Heart left ventricle (tissue), 16 donors: ENCODE results near the gene C17orf67. TPM values are rescaled to one million over a fixed set of nuclear protein-coding genes. Genes with fewer than 3 reads are reported as not detected.
"Not testable (repeated sequence)": the region's sequence is repeated elsewhere in the genome, so short reads cannot be mapped to it uniquely, and the experiment has no call there.

ENCODE experiments used
- ATAC-seq, 4 donors: fragments of 200-7000 bp; cut with Tn5 transposase; one replicate each; pipeline ENCODE4 v1.9.1; 2020 to 2022; ENCODE audit warnings: moderate library complexity in 4 of 4, mild to moderate bottlenecking in 3 of 4, moderate number of reproducible peaks in 1 of 4
- DNase-seq, 5 donors: peaks; one replicate each; pipeline ENCODE4 v3.0.0-alpha.2; 2020
- H3K27ac ChIP-seq, 12 donors: fragments of 200-600 bp; sonication (generic) in 4 of 12; one replicate each; pipeline versions ENCODE4 v1.5.0 to v1.8.0; 2016 to 2022; ENCODE audit warnings: mild to moderate bottlenecking in 2 of 12
- H3K27me3 ChIP-seq, 9 donors: fragments of 200-600 bp; sonication (generic) in 2 of 9; one replicate each; pipeline versions ENCODE4 v1.5.1 to v1.8.0; 2016 to 2022; ENCODE audit warnings: mild to moderate bottlenecking in 3 of 9
- H3K36me3 ChIP-seq, 9 donors: fragments of 200-600 bp; sonication (generic) in 2 of 9; one replicate each; pipeline versions ENCODE4 v1.5.0 to v1.8.0; 2018 to 2022; ENCODE audit warnings: mild to moderate bottlenecking in 2 of 9
- H3K4me1 ChIP-seq, 12 donors: fragments of 200-600 bp; sonication (generic) in 4 of 12; one replicate each; pipeline versions ENCODE4 v1.5.0 to v1.8.0; 2016 to 2022; ENCODE audit warnings: mild to moderate bottlenecking in 3 of 12
- H3K4me3 ChIP-seq, 12 donors: fragments of 200-600 bp; sonication (generic) in 4 of 12; one replicate each; pipeline versions ENCODE4 v1.5.0 to v1.8.0; 2017 to 2022; ENCODE audit warnings: mild to moderate bottlenecking in 9 of 12, moderate library complexity in 4 of 12
- H3K9me3 ChIP-seq, 12 donors: fragments of 200-600 bp; sonication (generic) in 4 of 12; one replicate each; pipeline versions ENCODE4 v1.5.0 to v1.8.0; 2016 to 2022; ENCODE audit warnings: mild to moderate bottlenecking in 1 of 12
- POLR2A ChIP-seq, 2 donors: fragments of 450-650 bp; IDR thresholded peaks; one replicate each; pipeline ENCODE4 v1.6.1; 2017; ENCODE audit warnings: antibody characterized with exemption in 2 of 2, mild to moderate bottlenecking in 2 of 2, moderate library complexity in 2 of 2
- WGBS, 4 donors: extraction: QIAGEN DNeasy Blood & Tissue Kit in 2 of 4; methylation state at CpG; one replicate each; pipeline versions ENCODE4 v1.1.5 to v1.1.7; 2013 to 2018; 5-methylcytosine and 5-hydroxymethylcytosine counted together
- intact Hi-C, 10 donors: fragments of 100-400 bp; cut with DNase I; formaldehyde crosslinking; loops; one replicate each; pipeline versions ENCODE4 v1.11.1 to v1.14.2; 2022
- polyA plus RNA-seq, 2 donors: library from polyadenylated mRNA; stranded (reverse); fragments of 200-250 nt; gene quantifications; one replicate each; pipeline ENCODE4 v1.2.3, GENCODE V29; 2013
- total RNA-seq, 9 donors: library from RNA; depleted of rRNA in 2 of 9; stranded (reverse); fragments of >200 nt in 2 of 9; fragmentation: NEBNext Ultra II Directional in 3 of 9; extraction: Animal tissue kit (Norgen Biotek cat#: 25700) in 3 of 9; gene quantifications; one replicate each; pipeline versions ENCODE4 v1.1.0 to v1.2.4, GENCODE V29; 2016 to 2023
- TF ChIP-seq, protein P1 (sequence below), 12 donors: fragments of 200-600 bp; sonication (generic) in 4 of 12; IDR thresholded peaks; one replicate each; pipeline versions ENCODE4 v1.5.0 to v1.8.0; 2018 to 2022; ENCODE audit warnings: antibody characterized with exemption in 12 of 12, mild to moderate bottlenecking in 5 of 12
- donor health status: ischemic (EF 13 %, LVEDD 7.1; RV severe dilation, severe dysfunction).
- donor health status: healthy with polysubstance abuse.
- donor health status: DM: no; HTN: yes; CAD: no.
- donor health status: DM: no; HTN: no; CAD: no.
- donor health status: ischemic (EF 25% LVEDD 6.9; RV normal size, moderate dysfunction).
- donor health status: ischemic (EF 25% LVEDD 5.7; RV mildly dilated, moderate dysfunction).
- donor health status: healthy.
- donor health status: DM: yes; HTN: yes; CAD: no.
- donor health status: ischemic (EF 35%, LVEDD 5.7; RV mildly dilated, moderate dysfunction).
- donor health status: nonischemic (EF 11% LVEDD 7.7; RV severe dilation, severe dysfunction).
- donor health status: DM: yes; HTN: yes; CAD: no.
- donor health status: PGD.
- donor health status: ischemic (EF 29% LVEDD 5.4; RV normal size, mild dysfunction).
- donor health status: nonischemic (EF 23%, LVEDD 6.1; RV moderate dilation, normal function).

Gene C17orf67
- total and polyA plus RNA-seq, 11 donors = 0.14 to 1.1 (median 0.45) TPM

DNA sequence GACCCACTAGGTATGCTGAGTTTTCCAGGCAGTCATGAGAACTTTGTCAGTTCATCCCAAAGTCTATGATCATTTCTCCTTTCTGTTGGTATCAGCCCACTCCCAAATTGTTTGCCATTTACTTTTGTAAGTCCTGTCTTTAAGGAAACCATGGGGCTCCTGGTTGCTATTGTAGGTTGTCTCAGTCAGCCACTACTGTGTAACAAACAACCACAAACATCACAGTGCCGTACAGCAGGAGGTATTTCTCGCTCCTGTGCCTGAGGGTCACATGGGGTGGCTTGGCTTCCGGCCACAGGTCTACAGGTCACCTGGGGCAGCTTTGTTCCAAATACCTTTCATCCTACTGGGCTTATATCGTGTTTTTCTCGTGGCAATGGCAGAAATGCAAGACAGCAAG is 71.6 kb downstream of the C17orf67 start:
- TF ChIP-seq, protein P1, sequence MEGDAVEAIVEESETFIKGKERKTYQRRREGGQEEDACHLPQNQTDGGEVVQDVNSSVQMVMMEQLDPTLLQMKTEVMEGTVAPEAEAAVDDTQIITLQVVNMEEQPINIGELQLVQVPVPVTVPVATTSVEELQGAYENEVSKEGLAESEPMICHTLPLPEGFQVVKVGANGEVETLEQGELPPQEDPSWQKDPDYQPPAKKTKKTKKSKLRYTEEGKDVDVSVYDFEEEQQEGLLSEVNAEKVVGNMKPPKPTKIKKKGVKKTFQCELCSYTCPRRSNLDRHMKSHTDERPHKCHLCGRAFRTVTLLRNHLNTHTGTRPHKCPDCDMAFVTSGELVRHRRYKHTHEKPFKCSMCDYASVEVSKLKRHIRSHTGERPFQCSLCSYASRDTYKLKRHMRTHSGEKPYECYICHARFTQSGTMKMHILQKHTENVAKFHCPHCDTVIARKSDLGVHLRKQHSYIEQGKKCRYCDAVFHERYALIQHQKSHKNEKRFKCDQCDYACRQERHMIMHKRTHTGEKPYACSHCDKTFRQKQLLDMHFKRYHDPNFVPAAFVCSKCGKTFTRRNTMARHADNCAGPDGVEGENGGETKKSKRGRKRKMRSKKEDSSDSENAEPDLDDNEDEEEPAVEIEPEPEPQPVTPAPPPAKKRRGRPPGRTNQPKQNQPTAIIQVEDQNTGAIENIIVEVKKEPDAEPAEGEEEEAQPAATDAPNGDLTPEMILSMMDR (IDR thresholded peaks at IDR 0.05) = no peak
- TF ChIP-seq POLR2A (IDR thresholded peaks at IDR 0.05) = no peak
- intact Hi-C loops = no loop called here
- WGBS, 4 donors = 84 to 92% (median 89%) methylated on average over 5 of the region's 5 CpGs
- ATAC-seq (no peak), DNase-seq (no peak)
- Histone ChIP-seq H3K4me3 (no peak overlapping the region), H3K27ac (no peak overlapping the region), H3K9me3 (no peaks in the 10 kb centered on the region), H3K36me3 (no peaks in the 10 kb centered on the region), H3K27me3 (peaks cover 0 to 2% (median 0%) of the 10 kb centered on the region in 9 donors), H3K4me1 (no peaks in the 10 kb centered on the region)

DNA sequence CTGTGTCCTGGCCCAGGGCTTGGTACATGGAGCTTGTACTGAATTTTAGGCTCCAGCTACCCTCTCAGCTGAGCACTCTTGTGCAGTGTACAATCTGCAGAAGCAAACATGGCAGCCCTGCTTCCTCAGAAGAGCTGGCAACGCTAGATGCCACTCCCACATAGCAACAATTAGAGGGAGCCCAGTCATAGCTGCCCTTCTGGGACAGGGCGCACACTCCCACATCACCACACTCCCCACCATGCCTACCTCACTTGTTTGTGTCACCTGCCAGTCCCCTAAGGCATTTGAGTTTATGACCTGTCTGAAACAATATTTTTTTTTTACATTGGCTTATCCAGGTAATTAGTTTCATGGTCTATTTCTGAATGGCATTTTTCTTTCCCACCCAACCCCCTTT is 72.3 kb downstream of the C17orf67 start:
- WGBS, 4 donors = 81 to 88% (median 84%) methylated on average over 2 of the region's 2 CpGs
- TF ChIP-seq, protein P1 (IDR thresholded peaks at IDR 0.05) = no peak
- no peak for TF ChIP-seq POLR2A (IDR thresholded peaks at IDR 0.05)
- H3K4me1 ChIP-seq = no peaks in the 10 kb centered on the region
- H3K9me3 ChIP-seq = no peaks in the 10 kb centered on the region
- no peak for ATAC-seq
- H3K36me3 ChIP-seq = no peaks in the 10 kb centered on the region
- intact Hi-C loops = no loop called here
- H3K27ac ChIP-seq = no peak overlapping the region
- no peak for DNase-seq
- no peaks in the 10 kb centered on the region for H3K27me3 ChIP-seq
- H3K4me3 ChIP-seq = no peak overlapping the region

GRCh38 chr17:56757611-56758010 is 76.1 kb downstream of the C17orf67 start:
- H3K27ac ChIP-seq, DNase-seq, H3K27me3 ChIP-seq, H3K9me3 ChIP-seq, intact Hi-C loops, H3K4me3 ChIP-seq, H3K36me3 ChIP-seq, H3K4me1 ChIP-seq, ATAC-seq: not testable (repeated sequence)
- 89 to 93% (median 92%) methylated on average over 7 of the region's 7 CpGs for WGBS, 4 donors

GRCh38 chr17:56756536-56756935 is 77.2 kb downstream of the C17orf67 start:
- DNase-seq (no peak), ATAC-seq (no peak)
- TF ChIP-seq, protein P1 (IDR thresholded peaks at IDR 0.05) = no peak
- TF ChIP-seq POLR2A (IDR thresholded peaks at IDR 0.05) = no peak
- H3K9me3 ChIP-seq = no peaks in the 10 kb centered on the region
- H3K27me3 ChIP-seq = no peaks in the 10 kb centered on the region
- intact Hi-C loops = no loop called here
- peaks cover 0 to 11% (median 2%) of the 10 kb centered on the region in 12 donors for H3K4me1 ChIP-seq
- no peaks in the 10 kb centered on the region for H3K36me3 ChIP-seq
- WGBS, 4 donors = 68 to 76% (median 73%) methylated on average over 2 of the region's 2 CpGs
- no peak overlapping the region for H3K4me3 ChIP-seq
- no peak overlapping the region for H3K27ac ChIP-seq

- ATAC-seq (no peak), DNase-seq (no peak)
- H3K27ac ChIP-seq = no peak overlapping the region
- intact Hi-C loops = no loop called here
- WGBS, 4 donors = 89 to 92% (median 91%) methylated on average over 5 of the region's 5 CpGs
- no peak overlapping the region for H3K4me3 ChIP-seq
- no peaks in the 10 kb centered on the region for H3K27me3 ChIP-seq
- no peak for TF ChIP-seq POLR2A (IDR thresholded peaks at IDR 0.05)
- TF ChIP-seq, protein P1 (IDR thresholded peaks at IDR 0.05) = no peak
- H3K9me3 ChIP-seq = no peaks in the 10 kb centered on the region
- H3K4me1 ChIP-seq = peaks cover 0 to 16% (median 4%) of the 10 kb centered on the region in 12 donors
- no peaks in the 10 kb centered on the region for H3K36me3 ChIP-seq
Measured at GRCh38 chr17:56755310-56755709, 78.4 kb downstream of the C17orf67 start.
